Upper lobe of left lung (tissue), 4 donors: ENCODE measurements around the gene ABCA13.

Experiments
- CTCF ChIP-seq, 6 experiments: fragments of 450-650 bp in 4 of 6; fragments of 200-600 bp in 2 of 6; sonication (generic) in 2 of 6; IDR thresholded peaks; one replicate each; pipeline ENCODE4 v1.5.1; 2016 to 2019; ENCODE audit warnings: antibody characterized with exemption in 6 of 6
- EP300 ChIP-seq, 4 donors: sonication (generic); formaldehyde crosslinking; IDR thresholded peaks; one replicate each; pipeline ENCODE4 v1.5.1; 2017; ENCODE audit warnings: antibody characterized with exemption in 4 of 4, control low read depth in 2 of 4
- POLR2A ChIP-seq, 4 donors: fragments of 450-650 bp; IDR thresholded peaks; one replicate each; pipeline ENCODE4 v1.5.1; 2016 to 2017; ENCODE audit warnings: antibody characterized with exemption in 4 of 4, mild to moderate bottlenecking in 2 of 4

DNA sequence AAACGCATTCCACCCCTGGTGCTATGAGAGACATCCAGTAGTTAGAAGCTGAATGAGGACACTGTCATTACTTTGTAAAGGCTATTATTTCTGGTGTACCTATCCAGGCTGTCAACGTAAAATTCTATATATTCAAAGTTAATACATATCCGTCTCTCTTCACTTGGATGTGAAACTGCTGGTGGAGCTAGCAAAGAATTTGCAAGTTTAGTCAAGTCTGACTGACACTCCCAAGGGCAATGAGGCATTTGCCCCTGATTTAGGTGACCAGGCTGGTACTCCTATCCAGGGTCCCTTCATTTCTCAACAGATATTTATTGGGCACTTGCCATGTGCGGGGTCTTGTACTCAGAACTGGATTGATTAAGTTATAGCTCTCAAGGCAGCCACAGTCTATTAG, 493.0 kb downstream of the ABCA13 start:
- TF ChIP-seq CTCF (IDR thresholded peaks at IDR 0.05) (no peak), POLR2A (IDR thresholded peaks at IDR 0.05) (no peak), EP300 (IDR thresholded peaks at IDR 0.05) (no peak)
